HEK293T (cell line): Measurements from ENCODE around the gene UQCRC1.

Experiments
- CTCF ChIA-PET: fragments of 350-600 bp; formaldehyde crosslinking; extraction: SDS; loops from one replicate; lab custom pipeline; 2021; ENCODE audit warnings: antibody characterized with exemption, inconsistent platforms; lab: Yijun Ruan, JAX
- POLR2A ChIA-PET: fragments of 350-600 bp; formaldehyde crosslinking; extraction: SDS; loops from one replicate; lab custom pipeline; 2020; ENCODE audit warnings: antibody characterized with exemption, inconsistent platforms; lab: Yijun Ruan, JAX
- DNase-seq: peaks from one replicate; pipeline ENCODE4 v3.0.0; 2012; ENCODE audit warnings: mixed read lengths; ENCODE audit errors: extremely low spot score
- ARNT ChIP-seq: fragments of 450-650 bp; IDR thresholded peaks from 2 replicates; pipeline ENCODE4 v1.6.1; 2017; ENCODE audit warnings: mild to moderate bottlenecking
- BHLHE40 ChIP-seq: fragments of 450-650 bp; IDR thresholded peaks from 2 replicates; pipeline ENCODE4 v1.6.1; 2016; ENCODE audit warnings: mild to moderate bottlenecking, moderate library complexity, borderline replicate concordance
- CTBP1 ChIP-seq: fragments of 450-650 bp; IDR thresholded peaks from 2 replicates; pipeline ENCODE4 v1.6.1; 2016; ENCODE audit warnings: borderline replicate concordance
- ELF4 ChIP-seq: fragments of 450-650 bp; IDR thresholded peaks from 2 replicates; pipeline ENCODE4 v1.6.1; 2017; ENCODE audit warnings: antibody characterized with exemption
- FOXA1 ChIP-seq: fragments of 450-650 bp; IDR thresholded peaks from 2 replicates; pipeline ENCODE4 v1.6.1; 2016; ENCODE audit warnings: mild to moderate bottlenecking
- FOXK2 ChIP-seq: fragments of 450-650 bp; IDR thresholded peaks from 2 replicates; pipeline ENCODE4 v1.6.1; 2016; ENCODE audit warnings: mild to moderate bottlenecking
- FOXM1 ChIP-seq: fragments of 450-650 bp; IDR thresholded peaks from 2 replicates; pipeline ENCODE4 v1.6.1; 2017; ENCODE audit warnings: mild to moderate bottlenecking, borderline replicate concordance
- HDGF ChIP-seq: fragments of 450-650 bp; IDR thresholded peaks from 2 replicates; pipeline ENCODE4 v1.6.1; 2017; ENCODE audit warnings: antibody characterized with exemption, borderline replicate concordance
- L3MBTL2 ChIP-seq: fragments of 450-650 bp; conservative IDR thresholded peaks from 2 replicates; pipeline ENCODE4 v1.6.1; 2016; ENCODE audit warnings: mild to moderate bottlenecking
- LEF1 ChIP-seq: fragments of 450-650 bp; IDR thresholded peaks from 2 replicates; pipeline ENCODE4 v1.6.1; 2017; ENCODE audit warnings: mild to moderate bottlenecking, borderline replicate concordance
- NFRKB ChIP-seq: fragments of 450-650 bp; IDR thresholded peaks from 2 replicates; pipeline ENCODE4 v1.6.1; 2016; ENCODE audit warnings: mild to moderate bottlenecking, moderate library complexity
- PKNOX1 ChIP-seq: fragments of 450-650 bp; IDR thresholded peaks from 2 replicates; pipeline ENCODE4 v1.6.1; 2016
- SP1 ChIP-seq: fragments of 450-650 bp; IDR thresholded peaks from 2 replicates; pipeline ENCODE4 v1.6.1; 2017
- SUZ12 ChIP-seq: fragments of 450-650 bp; IDR thresholded peaks from 2 replicates; pipeline ENCODE4 v1.6.1; 2016; ENCODE audit warnings: mild to moderate bottlenecking
- TARDBP ChIP-seq: fragments of 450-650 bp; IDR thresholded peaks from 2 replicates; pipeline ENCODE4 v1.6.1; 2016
- ZNF384 ChIP-seq: fragments of 450-650 bp; IDR thresholded peaks from 2 replicates; pipeline ENCODE4 v1.6.1; 2016

Gene UQCRC1

DNA sequence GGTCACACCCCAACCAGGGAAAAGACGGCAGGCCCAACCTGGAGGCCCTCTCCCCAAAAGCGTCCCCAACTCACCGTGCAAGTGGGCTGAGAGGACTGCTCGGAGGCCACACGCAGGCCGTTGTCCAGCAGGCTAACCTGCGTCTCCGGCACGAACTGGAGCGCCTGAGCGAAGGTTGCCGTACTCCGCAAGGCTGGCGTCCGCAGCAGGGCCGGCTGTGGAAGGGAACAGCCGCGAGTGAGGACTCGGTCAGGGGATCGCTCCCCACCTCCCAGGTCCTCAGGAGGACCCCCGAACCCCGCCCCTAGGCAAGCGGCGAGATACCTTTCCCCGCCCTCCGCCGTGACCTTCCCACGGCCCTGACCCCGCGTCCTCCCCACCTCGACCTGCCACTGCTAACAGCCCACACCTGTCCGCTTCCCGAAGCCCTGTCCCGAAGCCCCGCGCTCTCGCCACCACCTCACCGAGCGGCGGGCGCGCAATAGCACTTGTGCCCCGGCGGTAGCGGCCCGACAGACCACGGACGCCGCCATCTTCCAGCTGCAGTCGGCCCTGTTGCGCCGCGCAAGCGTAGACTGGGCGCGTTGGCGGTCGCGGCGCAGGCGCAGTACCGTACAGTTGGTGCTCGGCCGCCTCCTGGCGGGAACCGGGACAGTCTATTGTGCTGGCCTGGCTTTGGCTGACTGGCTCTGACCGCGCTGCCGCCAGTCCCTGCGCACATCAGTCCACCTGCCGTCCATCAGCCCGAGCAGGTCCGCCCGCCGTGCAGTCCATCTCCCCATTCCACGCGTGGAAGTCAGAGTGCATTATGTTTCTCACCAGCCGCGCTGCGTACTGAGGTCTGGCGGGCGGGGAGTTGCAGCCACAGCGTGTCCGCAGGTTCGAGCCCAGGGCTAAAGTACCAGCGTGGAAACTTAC is at the start of gene UQCRC1:
Gene UQCRC1 (minus strand): TSS at position 559 of the 918 bp plus-strand sequence. CDS start 26 bp downstream, at position 533.
- ChIA-PET CTCF (interaction anchor here (0.7 to 1.7 kb wide), 3 partner anchors 14 to 51 kb away, joined by 3 to 8 read pairs (median 4); partner anchors contain the start of gene SLC26A6), POLR2A (interaction anchor here (1.0 to 2.4 kb wide), 9 partner anchors 10 to 53 kb away, joined by 3 to 17 read pairs (median 4); partner anchors contain the start of genes PFKFB4, SLC26A6 and TMEM89)
- TF ChIP-seq L3MBTL2, result peak; percentile 23; the same call in 1 of the 2 replicates
- no peak for TF ChIP-seq SP1
- DNase-seq, result peak; percentile 99

GRCh38 chr3:48656841-48657281 is 47.4 kb upstream of the UQCRC1 start:
- DNase-seq, result no peak
- ChIA-PET POLR2A (no interaction called here), CTCF (interaction anchor here (0.7 kb wide), 1 partner anchor 22 kb away, joined by 4 read pairs; the partner anchor contains the start of gene SLC26A6)
- TF ChIP-seq SUZ12 (no peak), BHLHE40 (no peak), FOXA1 (no peak), SP1 (no peak), L3MBTL2 (no peak), CTBP1 (no peak)

DNA sequence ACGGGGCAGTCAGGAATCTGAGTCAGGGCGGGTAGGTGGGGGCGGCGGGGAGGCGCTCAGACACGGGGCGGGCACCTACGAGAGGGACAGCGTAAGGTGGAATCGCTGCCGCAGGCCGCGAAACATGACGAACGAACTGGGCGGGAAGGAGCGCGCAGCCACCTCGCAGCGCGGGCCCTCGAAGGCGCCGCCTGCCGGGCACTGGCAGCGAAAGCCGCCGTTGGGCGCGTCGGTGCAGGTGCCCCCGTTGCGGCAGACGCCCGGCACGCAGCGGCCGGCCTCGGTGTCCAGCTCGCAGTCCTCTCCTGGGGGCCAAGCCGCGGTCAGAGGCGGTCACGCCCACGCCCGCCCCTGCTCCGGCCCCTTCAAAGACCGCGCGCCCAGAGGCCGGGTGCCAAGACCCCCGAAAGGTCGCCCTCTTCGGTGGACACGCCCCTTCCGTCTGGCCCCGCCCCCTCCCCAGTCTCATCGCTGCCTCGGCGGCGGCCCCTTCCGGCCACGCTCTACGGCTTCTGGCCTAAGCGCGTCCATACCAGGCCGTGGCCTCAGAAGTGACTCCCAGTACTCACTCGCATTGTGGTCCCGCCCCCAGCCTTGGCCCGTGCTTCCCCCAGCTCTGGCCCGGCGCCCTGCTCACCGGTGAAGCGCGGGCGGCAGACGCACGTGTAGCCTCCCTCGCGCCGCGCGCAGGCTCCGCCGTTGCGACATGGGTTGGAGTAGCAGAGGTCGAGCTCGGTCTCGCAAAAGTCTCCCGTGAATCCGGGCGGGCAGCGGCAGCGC is 46.8 kb upstream of the UQCRC1 start:
- CTCF ChIA-PET, result interaction anchor here (0.7 kb wide), 1 partner anchor 21 kb away, joined by 4 read pairs; the partner anchor contains the start of gene SLC26A6
- POLR2A ChIA-PET, result no interaction called here
- DNase-seq, result peak; percentile 89
- no peak for TF ChIP-seq ARNT

- no peak for DNase-seq
- no peak for TF ChIP-seq LEF1
- no peak for TF ChIP-seq CTBP1
- no peak for TF ChIP-seq L3MBTL2
- no peak for TF ChIP-seq ELF4
- no peak for TF ChIP-seq SUZ12
- TF ChIP-seq ZNF384, result no peak
- no peak for TF ChIP-seq ARNT
- TF ChIP-seq HDGF, result no peak
- TF ChIP-seq FOXM1, result no peak
- no peak for TF ChIP-seq BHLHE40
- no peak for TF ChIP-seq SP1
- no peak for TF ChIP-seq FOXA1
- TF ChIP-seq NFRKB, result no peak
- TF ChIP-seq FOXK2, result no peak
- TF ChIP-seq PKNOX1, result no peak
- no peak for TF ChIP-seq TARDBP
- ChIA-PET CTCF (no interaction called here), POLR2A (no interaction called here)
Measured at GRCh38 chr3:48655606-48656005, 46.2 kb upstream of the UQCRC1 start.

DNA sequence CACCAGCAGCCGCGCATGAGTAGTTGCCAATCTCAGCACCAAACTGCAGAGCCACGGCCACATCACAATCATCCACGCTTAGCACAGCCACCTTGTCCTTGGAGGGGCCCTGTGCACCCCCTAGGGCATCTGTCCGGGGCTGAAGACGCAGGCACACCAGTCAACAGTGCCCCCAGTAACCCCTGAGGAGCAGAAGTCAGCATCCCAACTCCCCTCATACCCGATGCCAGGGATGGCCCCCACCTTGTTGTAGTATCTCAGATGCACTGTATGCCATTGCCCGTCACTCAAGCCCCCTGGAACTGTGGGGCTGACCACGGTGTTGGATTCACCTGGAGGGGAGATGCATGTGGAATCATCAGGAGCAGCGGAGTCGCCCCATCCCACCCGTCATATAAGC is 45.6 kb upstream of the UQCRC1 start:
- no peak for TF ChIP-seq ARNT
- TF ChIP-seq ELF4, result no peak
- no peak for TF ChIP-seq HDGF
- TF ChIP-seq ZNF384, result no peak
- no peak for TF ChIP-seq FOXM1
- no peak for TF ChIP-seq SP1
- DNase-seq, result no peak
- ChIA-PET POLR2A (no interaction called here), CTCF (no interaction called here)

DNA sequence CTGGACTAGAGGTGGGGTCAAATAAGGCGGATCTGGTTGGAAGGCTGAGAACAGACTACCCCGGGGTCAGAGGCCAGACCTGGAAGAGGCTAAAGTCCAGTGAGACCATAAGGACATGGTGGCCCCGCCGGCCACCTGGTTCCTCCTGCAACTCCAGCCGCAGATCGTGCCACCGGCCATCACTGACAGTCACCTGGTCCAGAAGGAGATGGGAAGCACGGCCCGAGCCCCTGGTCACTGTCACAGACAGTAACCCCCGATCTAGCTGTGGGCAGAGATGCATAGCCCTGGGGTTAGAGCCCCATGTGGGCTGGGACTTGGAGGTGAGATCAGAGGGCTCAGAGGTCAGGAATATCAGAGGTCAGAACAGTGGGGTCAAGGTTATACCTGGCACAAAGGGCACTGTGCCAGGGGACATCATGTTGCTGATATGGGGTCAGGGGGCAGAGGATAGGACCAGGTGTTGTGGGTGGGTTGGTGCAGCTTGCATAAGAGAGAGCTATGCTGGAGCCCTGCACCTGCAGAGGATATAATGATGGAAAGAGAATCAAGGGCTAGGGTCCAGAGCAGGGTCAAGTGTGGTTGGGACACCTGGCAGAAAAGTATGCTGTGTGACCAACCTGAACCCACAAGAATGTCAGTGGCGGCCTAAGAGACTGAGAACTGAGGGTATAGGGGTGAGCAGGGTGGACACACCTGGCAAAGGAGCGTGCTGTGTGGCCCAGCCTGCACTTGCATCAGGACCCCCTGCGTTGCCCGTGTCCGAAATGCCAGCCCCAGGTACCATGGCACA is 43.7 kb upstream of the UQCRC1 start:
- ChIA-PET POLR2A (interaction anchor here (0.8 to 3.4 kb wide), 3 partner anchors 10 to 399 kb away, joined by 3 to 16 read pairs (median 3); partner anchors contain the start of gene CELSR3), CTCF (interaction anchor here (0.5 kb wide), 1 partner anchor 83 kb away, joined by 3 read pairs; no protein-coding TSS in a partner anchor)
- TF ChIP-seq ZNF384 (no peak), HDGF (no peak), SUZ12 (no peak), PKNOX1 (no peak), FOXA1 (no peak), L3MBTL2 (no peak)
- DNase-seq, result no peak
